Colonic mucosa (tissue), 4 donors: Measurements from ENCODE around the gene BARX2. TPM values are rescaled to one million over a fixed set of nuclear protein-coding genes. Genes with fewer than 3 reads are reported as not detected.

ENCODE experiments used
- DNase-seq: peaks from one replicate; pipeline ENCODE4 v3.0.0-alpha.2; 2020
- H3K27ac ChIP-seq: fragments of 200-600 bp; one replicate; pipeline ENCODE4 v1.8.0; 2021
- H3K27me3 ChIP-seq: fragments of 200-600 bp; one replicate; pipeline ENCODE4 v1.8.0; 2021
- H3K36me3 ChIP-seq: fragments of 200-600 bp; one replicate; pipeline ENCODE4 v1.8.0; 2021
- H3K4me1 ChIP-seq: fragments of 200-600 bp; one replicate; pipeline ENCODE4 v1.8.0; 2021; ENCODE audit warnings: mild to moderate bottlenecking
- H3K4me3 ChIP-seq: fragments of 200-600 bp; one replicate; pipeline ENCODE4 v1.8.0; 2021
- H3K9ac ChIP-seq, 2 donors: one replicate each; pipeline ENCODE4 v1.7.0; 2013; ENCODE audit warnings: control low read depth in 2 of 2, low read depth in 2 of 2, low read length in 2 of 2
- H3K9me3 ChIP-seq: fragments of 200-600 bp; one replicate; pipeline ENCODE4 v1.8.0; 2021
- intact Hi-C: fragments of 100-400 bp; cut with DNase I; formaldehyde crosslinking; loops from one replicate; pipeline ENCODE4 v1.14.1; 2022
- total RNA-seq, 2 donors: library from RNA; stranded (reverse); fragmentation: NEBNext Ultra II Directional in 1 of 2; extraction: Animal tissue kit (Norgen Biotek cat#: 25700) in 1 of 2; gene quantifications; one replicate each; pipeline ENCODE4 v1.2.1, GENCODE V29; 2021
- TF ChIP-seq, protein P1 (sequence below): fragments of 200-600 bp; IDR thresholded peaks from one replicate; pipeline ENCODE4 v1.8.0; 2022; ENCODE audit warnings: antibody characterized with exemption, mild to moderate bottlenecking
- donor health status: healthy.
- donor health status: DM: no; HTN: no; CAD: no.
- donor health status: DM: no; HTN: no; CAD: no.

BARX2 gene
- total RNA-seq, 2 donors from 2014 or later, result 19.0 to 23.9 TPM

DNA sequence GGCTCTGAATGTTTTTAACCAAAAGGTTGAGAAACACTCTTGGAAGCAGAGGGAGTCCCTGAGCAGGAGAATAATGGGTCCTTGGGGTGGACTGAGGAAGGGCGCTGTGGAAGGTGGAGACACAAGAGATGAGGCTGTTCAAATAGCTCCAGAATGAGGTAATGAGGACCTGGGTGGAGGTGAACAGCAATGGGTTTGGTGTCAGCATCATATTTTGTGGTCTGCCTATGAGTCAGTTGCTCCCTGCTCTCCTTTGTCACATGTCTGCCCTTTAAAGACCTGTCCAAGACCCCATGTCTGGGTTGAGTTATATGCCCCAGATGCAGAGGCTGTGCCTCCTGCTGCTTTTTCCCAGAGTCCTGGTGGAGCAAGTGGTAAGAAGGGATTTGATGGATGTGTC lies 113.6 kb downstream of the BARX2 start:
- Histone ChIP-seq H3K9ac (no peak overlapping the region), H3K27ac (no peak overlapping the region), H3K36me3 (no peaks in the 10 kb centered on the region), H3K4me3 (no peak overlapping the region), H3K4me1 (no peaks in the 10 kb centered on the region), H3K9me3 (no peaks in the 10 kb centered on the region), H3K27me3 (no peaks in the 10 kb centered on the region)
- TF ChIP-seq, protein P1, sequence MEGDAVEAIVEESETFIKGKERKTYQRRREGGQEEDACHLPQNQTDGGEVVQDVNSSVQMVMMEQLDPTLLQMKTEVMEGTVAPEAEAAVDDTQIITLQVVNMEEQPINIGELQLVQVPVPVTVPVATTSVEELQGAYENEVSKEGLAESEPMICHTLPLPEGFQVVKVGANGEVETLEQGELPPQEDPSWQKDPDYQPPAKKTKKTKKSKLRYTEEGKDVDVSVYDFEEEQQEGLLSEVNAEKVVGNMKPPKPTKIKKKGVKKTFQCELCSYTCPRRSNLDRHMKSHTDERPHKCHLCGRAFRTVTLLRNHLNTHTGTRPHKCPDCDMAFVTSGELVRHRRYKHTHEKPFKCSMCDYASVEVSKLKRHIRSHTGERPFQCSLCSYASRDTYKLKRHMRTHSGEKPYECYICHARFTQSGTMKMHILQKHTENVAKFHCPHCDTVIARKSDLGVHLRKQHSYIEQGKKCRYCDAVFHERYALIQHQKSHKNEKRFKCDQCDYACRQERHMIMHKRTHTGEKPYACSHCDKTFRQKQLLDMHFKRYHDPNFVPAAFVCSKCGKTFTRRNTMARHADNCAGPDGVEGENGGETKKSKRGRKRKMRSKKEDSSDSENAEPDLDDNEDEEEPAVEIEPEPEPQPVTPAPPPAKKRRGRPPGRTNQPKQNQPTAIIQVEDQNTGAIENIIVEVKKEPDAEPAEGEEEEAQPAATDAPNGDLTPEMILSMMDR, result no peak
- intact Hi-C loops, result no loop called here
- no peak for DNase-seq

DNA sequence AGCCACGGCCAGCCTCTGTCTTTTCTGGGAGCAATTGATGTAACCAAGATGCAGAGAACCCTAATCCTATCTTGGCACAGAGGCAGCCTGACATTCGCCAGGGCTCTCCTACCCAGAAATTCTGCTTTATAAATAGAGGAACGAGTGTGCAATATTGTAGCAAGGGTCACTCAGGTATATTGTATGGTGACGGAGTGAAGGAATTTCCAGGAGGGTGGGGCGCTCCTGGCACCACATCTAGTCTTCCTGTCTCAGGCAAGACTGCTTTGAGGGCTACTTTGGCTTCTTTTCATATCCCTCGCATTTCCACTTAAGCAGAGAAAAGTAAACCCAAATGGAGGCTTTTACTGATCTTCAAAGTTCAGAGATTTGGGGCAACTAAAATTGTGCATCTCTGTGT lies 114.4 kb downstream of the BARX2 start:
- Histone ChIP-seq H3K9ac (no peak overlapping the region), H3K4me3 (no peak overlapping the region), H3K9me3 (no peaks in the 10 kb centered on the region), H3K27ac (no peak overlapping the region), H3K4me1 (no peaks in the 10 kb centered on the region), H3K36me3 (no peaks in the 10 kb centered on the region), H3K27me3 (no peaks in the 10 kb centered on the region)
- intact Hi-C loops, result no loop called here
- TF ChIP-seq, protein P1, result no peak
- DNase-seq, result no peak

DNA sequence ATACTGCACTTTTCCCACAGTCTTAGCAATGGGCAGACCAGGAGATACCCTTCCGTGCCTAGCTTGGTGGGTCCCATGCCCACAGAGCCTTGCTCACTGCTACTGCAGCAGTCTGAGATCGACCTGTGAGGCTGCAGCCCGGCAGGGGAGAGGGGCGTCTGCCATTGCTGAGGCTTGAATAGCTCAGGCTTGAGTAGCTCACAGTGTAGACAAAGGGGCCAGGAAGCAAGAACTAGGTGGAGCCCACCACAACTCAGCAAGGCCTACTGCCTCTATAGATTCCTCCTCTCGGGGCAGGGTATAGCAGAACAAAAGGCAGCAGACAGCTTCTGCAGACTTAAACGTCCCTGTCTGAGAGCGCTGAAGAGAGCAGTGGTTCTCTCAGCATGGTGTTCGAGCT lies 118.1 kb downstream of the BARX2 start:
- TF ChIP-seq, protein P1, result no peak
- H3K9me3 ChIP-seq, result no peaks in the 10 kb centered on the region
- H3K27ac ChIP-seq, result no peak overlapping the region
- no peak overlapping the region for H3K9ac ChIP-seq
- DNase-seq, result no peak
- no peaks in the 10 kb centered on the region for H3K36me3 ChIP-seq
- no peak overlapping the region for H3K4me3 ChIP-seq
- H3K27me3 ChIP-seq, result no peaks in the 10 kb centered on the region
- H3K4me1 ChIP-seq, result no peaks in the 10 kb centered on the region
- intact Hi-C loops, result no loop called here

Other genes starting within 250 kb of the BARX2 start
- gene ARHGAP32, start 183.5 kb upstream of the BARX2 start, total RNA-seq, result 10 to 100 TPM; 52.6 to 65.7 TPM